A549 (cell line): Measurements from ENCODE around the gene FGD1. TPM values are rescaled to one million over a fixed set of nuclear protein-coding genes. Genes with fewer than 3 reads are reported as not detected.
A peak's percentile ranks its signal among the peaks of the same experiment; 100 is the strongest.

ENCODE experiments used
- ATAC-seq, 2 experiments: fragments of 200-7000 bp in 1 of 2; fragments of >200 bp in 1 of 2; cut with Nextera tagmentation in 1 of 2; cut with Tn5 transposase in 1 of 2; 3 replicates each; pipeline versions ENCODE4 v1.8.0 to v1.9.1; 2018 to 2020; ENCODE audit warnings: mild to moderate bottlenecking in 1 of 2, moderate library complexity in 1 of 2
- CTCF ChIA-PET: fragments of 300-600 bp; sonication (Branson Sonifier 250); formaldehyde crosslinking; extraction: SDS; loops from one replicate; lab custom pipeline; 2021; ENCODE audit warnings: antibody characterized with exemption, inconsistent platforms; lab: Yijun Ruan, JAX
- POLR2A ChIA-PET: fragments of 350-600 bp; formaldehyde crosslinking; extraction: SDS; loops from one replicate; lab custom pipeline; 2021; ENCODE audit warnings: antibody characterized with exemption, inconsistent platforms; lab: Yijun Ruan, JAX
- DNase-seq, 2 experiments: peaks; one replicate each; pipeline versions ENCODE4 v3.0.0 to v3.0.0-alpha.2; 2011 to 2016; ENCODE audit warnings: low read depth in 1 of 2, low spot score in 1 of 2
- FAIRE-seq: peaks from 2 replicates; lab custom pipeline; 2011; peaks lifted over from hg19 to GRCh38; lab: Jason Lieb, UNC
- H3K27ac ChIP-seq, 2 experiments: fragments of >200 bp; sonication (Bioruptor Twin); formaldehyde crosslinking; 3 replicates each; pipeline ENCODE4 v1.5.1; 2016 to 2017
- H3K4me1 ChIP-seq: fragments of >200 bp; sonication (Bioruptor Twin); formaldehyde crosslinking; 3 replicates; pipeline ENCODE4 v1.6.1; 2016
- H3K4me2 ChIP-seq: fragments of >200 bp; sonication (Bioruptor Twin); formaldehyde crosslinking; 3 replicates; pipeline ENCODE4 v1.6.1; 2016
- H3K4me3 ChIP-seq: fragments of >200 bp; sonication (Bioruptor Twin); formaldehyde crosslinking; 3 replicates; pipeline ENCODE4 v1.5.1; 2016
- H3K9me3 ChIP-seq: fragments of >200 bp; sonication (Bioruptor Twin); formaldehyde crosslinking; 3 replicates; pipeline ENCODE4 v1.6.1; 2016
- BCL3 ChIP-seq: fragments of >200 bp; sonication (Bioruptor Twin); formaldehyde crosslinking; IDR thresholded peaks from 3 replicates; pipeline ENCODE4 v1.6.1; 2016
- CBX8 ChIP-seq: fragments of 200-600 bp; sonication (generic); IDR thresholded peaks from 2 replicates; pipeline ENCODE4 v1.6.1; 2016
- CHD4 ChIP-seq: fragments of 200-600 bp; sonication (generic); IDR thresholded peaks from 2 replicates; pipeline ENCODE4 v1.6.1; 2016; ENCODE audit warnings: antibody characterized with exemption, mild to moderate bottlenecking, borderline replicate concordance
- E2F6 ChIP-seq: IDR thresholded peaks from 2 replicates; pipeline ENCODE4 v1.6.1; 2012; ENCODE audit warnings: low read depth, borderline replicate concordance
- EHF ChIP-seq: fragments of 250-450 bp; sonication (Bioruptor Pico); IDR thresholded peaks from 2 replicates; pipeline ENCODE4 v1.5.0; 2020; ENCODE audit warnings: mild to moderate bottlenecking
- ELK1 ChIP-seq: fragments of 150-350 bp; IDR thresholded peaks from 2 replicates; pipeline ENCODE4 v1.6.1; 2014; ENCODE audit warnings: low read depth, mild to moderate bottlenecking, low read length
- FOSB ChIP-seq: fragments of 250-450 bp; sonication (Bioruptor Pico); IDR thresholded peaks from 2 replicates; pipeline ENCODE4 v1.5.0; 2020; ENCODE audit warnings: mild to moderate bottlenecking, moderate library complexity
- HMGXB4 ChIP-seq: fragments of 250-450 bp; sonication (Bioruptor Pico); IDR thresholded peaks from 2 replicates; pipeline ENCODE4 v1.5.0; 2021; ENCODE audit warnings: mild to moderate bottlenecking, moderate library complexity, borderline replicate concordance
- HOXA7 ChIP-seq: fragments of 250-450 bp; sonication (Bioruptor Pico); IDR thresholded peaks from 2 replicates; pipeline ENCODE4 v1.5.0; 2020; ENCODE audit warnings: mild to moderate bottlenecking, moderate library complexity
- HOXB13 ChIP-seq: fragments of 250-450 bp; sonication (Bioruptor Pico); IDR thresholded peaks from 2 replicates; pipeline ENCODE4 v1.5.0; 2020; ENCODE audit warnings: low read depth, mild to moderate bottlenecking, moderate library complexity
- JUN ChIP-seq, 2 experiments: fragments of >200 bp; sonication (Bioruptor Twin); formaldehyde crosslinking; IDR thresholded peaks; 2 replicates in 1 of 2; 3 replicates in 1 of 2; pipeline ENCODE4 v1.6.1; 2016 to 2017
- JUNB ChIP-seq: fragments of >200 bp; sonication (Bioruptor Twin); formaldehyde crosslinking; IDR thresholded peaks from 2 replicates; pipeline ENCODE4 v1.6.1; 2016
- MAZ ChIP-seq: fragments of 150-350 bp; IDR thresholded peaks from 2 replicates; pipeline ENCODE4 v1.6.1; 2014; ENCODE audit warnings: antibody characterized with exemption, low read depth, low read length, borderline replicate concordance
- MYC ChIP-seq: IDR thresholded peaks from 2 replicates; pipeline ENCODE4 v1.6.1; 2012; ENCODE audit warnings: mild to moderate bottlenecking, inconsistent platforms, low read length, improper control_type of control experiment, borderline replicate concordance
- NR3C1 ChIP-seq: fragments of >200 bp; sonication (Bioruptor Twin); formaldehyde crosslinking; IDR thresholded peaks from 3 replicates; pipeline ENCODE4 v1.6.1; 2017
- PHF8 ChIP-seq: fragments of 200-600 bp; sonication (generic); IDR thresholded peaks from 2 replicates; pipeline ENCODE4 v1.6.1; 2016; ENCODE audit warnings: low read depth, mild to moderate bottlenecking, antibody characterized with exemption, moderate library complexity, borderline replicate concordance
- RAD21 ChIP-seq, 2 experiments: fragments of >200 bp in 1 of 2; sonication (Bioruptor Twin) in 1 of 2; formaldehyde crosslinking in 1 of 2; IDR thresholded peaks in 1 of 2; conservative IDR thresholded peaks in 1 of 2; 2 replicates in 1 of 2; 3 replicates in 1 of 2; pipeline ENCODE4 v1.6.1; 2012 to 2018; ENCODE audit warnings: inconsistent platforms in 1 of 2
- REST ChIP-seq: fragments of 200-600 bp; sonication (generic); IDR thresholded peaks from 2 replicates; pipeline ENCODE4 v1.6.1; 2016; ENCODE audit warnings: antibody characterized with exemption, mild to moderate bottlenecking, moderate library complexity
- RNF2 ChIP-seq: fragments of 200-600 bp; sonication (generic); IDR thresholded peaks from 2 replicates; pipeline ENCODE4 v1.6.1; 2016; ENCODE audit warnings: low read depth, mild to moderate bottlenecking, antibody characterized with exemption, moderate library complexity, borderline replicate concordance
- SREBF2 ChIP-seq: fragments of 450-650 bp; IDR thresholded peaks from 2 replicates; pipeline ENCODE4 v1.6.1; 2014; ENCODE audit warnings: mild to moderate bottlenecking, moderate library complexity
- USF2 ChIP-seq: fragments of 450-650 bp; IDR thresholded peaks from 2 replicates; pipeline ENCODE4 v1.6.1; 2014; ENCODE audit warnings: antibody characterized with exemption
- ZSCAN20 ChIP-seq: fragments of 250-450 bp; sonication (Bioruptor Pico); IDR thresholded peaks from 2 replicates; pipeline ENCODE4 v1.8.0; 2022; ENCODE audit warnings: mild to moderate bottlenecking, moderate library complexity
- WGBS: methylation state at CpG from one replicate; pipeline ENCODE4 v1.1.6; 2017; ENCODE audit errors: missing lambda C conversion rate; 5-methylcytosine and 5-hydroxymethylcytosine counted together
- polyA plus RNA-seq, 4 experiments: library from polyadenylated mRNA; depleted of rRNA in 3 of 4; stranded (reverse); fragments of >200 nt; fragmentation: RNase III in 1 of 4; extraction: RNeasy Plus Mini Kit Qiagen cat#74134 plus additional on column Dnase treatment in 1 of 4; gene quantifications; 2 replicates in 3 of 4; 3 replicates in 1 of 4; pipeline ENCODE4 v1.2.3, GENCODE V29; 2011 to 2017

The FGD1 gene
- polyA plus RNA-seq, 2 of the 4 experiments (the other 2 are of a cell fraction), result 1.9 to 5.8 TPM

- Histone ChIP-seq H3K4me3 (no peak overlapping the region), H3K9me3 (no peaks in the 10 kb centered on the region), H3K4me2 (no peak overlapping the region), H3K27ac (no peak overlapping the region)
- WGBS, result 77% methylated on average over 9 of the region's 10 CpGs
- ChIA-PET POLR2A (no interaction called here), CTCF (no interaction called here)
- 0 out of 6 replicates have a peak, but pooled peaks of 1 of the 2 experiments have one; percentile 13 for ATAC-seq
- no peak for DNase-seq
- TF ChIP-seq ZSCAN20 (CRISPR knock-in tag) (no peak), PHF8 (no peak), JUN (IDR thresholded peaks at IDR 0.05) (no peak), E2F6 (no peak), BCL3 (no peak), USF2 (no peak), RNF2 (no peak), FOSB (CRISPR knock-in tag) (no peak), HOXA7 (CRISPR knock-in tag) (no peak), CBX8 (no peak), MYC (no peak), HOXB13 (no peak), CHD4 (no peak)
- TF ChIP-seq, all 56 proteins: peak for 0
- no peak for FAIRE-seq
- H3K4me1 ChIP-seq, result peaks cover 3% of the 10 kb centered on the region; the same call in 1 of the 3 replicates
Measured at GRCh38 chrX:54473993-54474859, 21.8 kb downstream of the FGD1 start.

- Histone ChIP-seq H3K4me2 (no peak overlapping the region), H3K4me1 (peaks cover 3% of the 10 kb centered on the region; the same call in 1 of the 3 replicates), H3K4me3 (no peak overlapping the region), H3K9me3 (no peaks in the 10 kb centered on the region), H3K27ac (no peak overlapping the region)
- ChIA-PET POLR2A (no interaction called here), CTCF (interaction anchor here (0.5 to 0.6 kb wide), 2 partner anchors 95 to 169 kb away, joined by 3 read pairs; no protein-coding TSS in a partner anchor)
- 92% methylated on average over 10 of the region's 21 CpGs for WGBS
- ATAC-seq (0 out of 6 replicates have a peak, but pooled peaks of 1 of the 2 experiments have one; percentile 41), DNase-seq (no peak), FAIRE-seq (no peak)
- TF ChIP-seq HMGXB4 (no peak), JUNB (no peak), REST (no peak), ELK1 (no peak), EHF (CRISPR knock-in tag) (no peak), SREBF2 (no peak), BCL3 (no peak), RNF2 (no peak), NR3C1 (no peak), MAZ (no peak), RAD21 (conservative IDR thresholded peaks at IDR 0.05 in 1 of 2, IDR thresholded peaks at IDR 0.05 in 1 of 2) (no peak)
Measured at GRCh38 chrX:54470054-54470760, 25.8 kb downstream of the FGD1 start.
